ENCODE results near the gene ADD3. TPM values are rescaled to one million over a fixed set of nuclear protein-coding genes. Genes with fewer than 3 reads are reported as not detected.

Gene ADD3
- total and polyA plus RNA-seq, 8 donors = 31.9 to 83.3 (median 47.2) TPM

DNA sequence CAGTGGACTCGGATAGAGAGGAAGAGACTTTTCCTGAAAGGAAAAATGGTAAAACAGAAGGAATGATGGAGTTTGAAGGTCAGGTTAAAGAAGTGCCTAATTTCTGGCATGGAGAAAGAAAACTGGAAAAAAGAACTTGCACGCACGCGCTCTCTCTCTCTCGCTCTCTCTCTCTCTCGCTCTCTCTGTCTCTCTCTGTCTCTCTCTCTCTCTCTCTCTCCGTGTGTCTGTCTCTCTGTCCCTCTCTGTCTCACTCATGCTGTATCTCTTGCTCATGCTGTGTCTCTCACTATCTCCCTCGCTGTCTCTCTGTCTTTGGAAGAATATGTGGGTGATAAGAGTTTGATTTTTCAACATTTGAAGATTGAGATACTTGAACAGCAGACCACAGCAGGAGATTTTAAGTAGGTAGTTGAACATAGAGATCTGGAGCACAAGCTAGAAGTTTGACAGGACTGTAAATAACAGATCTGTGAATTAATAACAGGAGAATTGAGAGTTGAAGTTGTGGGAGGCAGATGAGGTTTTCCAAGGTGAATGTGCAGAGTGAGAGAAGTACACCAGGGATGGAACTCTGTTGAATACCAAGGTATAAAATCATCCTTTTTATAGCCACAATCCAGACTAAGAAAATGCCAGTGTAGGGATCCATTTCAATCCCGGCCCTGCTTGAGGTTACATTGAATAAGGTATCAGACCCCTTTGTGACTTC, 33.1 kb downstream of the ADD3 start:
- ATAC-seq = peak in 3 of 4 donors; percentile 28 to 44 (median 41)
- DNase-seq = no peak
- no peak for FAIRE-seq

DNA sequence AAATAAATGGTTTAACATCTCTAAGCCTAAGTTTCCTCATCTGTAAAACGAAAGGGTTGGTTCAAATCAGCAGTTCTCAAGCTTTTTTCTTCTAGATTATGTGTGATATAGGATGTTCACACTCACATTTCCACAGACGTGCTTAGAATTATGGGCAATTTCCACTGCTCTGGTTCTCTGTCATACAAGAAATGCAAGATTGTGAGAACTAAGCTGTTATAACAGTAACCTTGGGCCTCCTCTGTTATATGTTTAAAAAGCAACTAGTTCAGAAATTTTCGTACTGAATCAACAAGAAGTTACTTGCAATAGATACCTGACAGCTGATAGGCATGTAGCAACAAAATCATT, 33.7 kb downstream of the ADD3 start:
- ATAC-seq (peak in 2 of 4 donors; percentile 9 to 11), FAIRE-seq (no peak), DNase-seq (no peak)
- WGBS, 2 donors = 26 to 27% methylated on average over 3 of the region's 3 CpGs
- H3K27me3 ChIP-seq = no peaks in the 10 kb centered on the region
- TF ChIP-seq, protein P1, sequence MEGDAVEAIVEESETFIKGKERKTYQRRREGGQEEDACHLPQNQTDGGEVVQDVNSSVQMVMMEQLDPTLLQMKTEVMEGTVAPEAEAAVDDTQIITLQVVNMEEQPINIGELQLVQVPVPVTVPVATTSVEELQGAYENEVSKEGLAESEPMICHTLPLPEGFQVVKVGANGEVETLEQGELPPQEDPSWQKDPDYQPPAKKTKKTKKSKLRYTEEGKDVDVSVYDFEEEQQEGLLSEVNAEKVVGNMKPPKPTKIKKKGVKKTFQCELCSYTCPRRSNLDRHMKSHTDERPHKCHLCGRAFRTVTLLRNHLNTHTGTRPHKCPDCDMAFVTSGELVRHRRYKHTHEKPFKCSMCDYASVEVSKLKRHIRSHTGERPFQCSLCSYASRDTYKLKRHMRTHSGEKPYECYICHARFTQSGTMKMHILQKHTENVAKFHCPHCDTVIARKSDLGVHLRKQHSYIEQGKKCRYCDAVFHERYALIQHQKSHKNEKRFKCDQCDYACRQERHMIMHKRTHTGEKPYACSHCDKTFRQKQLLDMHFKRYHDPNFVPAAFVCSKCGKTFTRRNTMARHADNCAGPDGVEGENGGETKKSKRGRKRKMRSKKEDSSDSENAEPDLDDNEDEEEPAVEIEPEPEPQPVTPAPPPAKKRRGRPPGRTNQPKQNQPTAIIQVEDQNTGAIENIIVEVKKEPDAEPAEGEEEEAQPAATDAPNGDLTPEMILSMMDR (IDR thresholded peaks at IDR 0.05) = no peak
- H3K36me3 ChIP-seq = no peaks in the 10 kb centered on the region
- H3K4me1 ChIP-seq = peaks cover 38 to 48% (median 38%) of the 10 kb centered on the region in 3 donors
- H3K4me3 ChIP-seq = no peak overlapping the region
- intact Hi-C loops (cut with DNase I) = no loop called here
- peak overlapping the region in 1 of 4 donors; percentile 2 for H3K27ac ChIP-seq
- H3K9me3 ChIP-seq = no peaks in the 10 kb centered on the region

More for the DNA sequence above, 33.1 kb downstream of the ADD3 start:
- Histone ChIP-seq H3K36me3 (no peaks in the 10 kb centered on the region), H3K9me3 (no peaks in the 10 kb centered on the region), H3K27ac (peak overlapping the region in 1 of 4 donors; percentile 2), H3K4me3 (no peak overlapping the region), H3K27me3 (no peaks in the 10 kb centered on the region), H3K4me1 (peaks cover 38 to 48% (median 38%) of the 10 kb centered on the region in 3 donors)
- intact Hi-C loops (cut with DNase I) = no loop called here
- TF ChIP-seq, protein P1 (IDR thresholded peaks at IDR 0.05) = no peak
- 64 to 74% methylated on average over 9 of the region's 9 CpGs for WGBS, 2 donors

DNA sequence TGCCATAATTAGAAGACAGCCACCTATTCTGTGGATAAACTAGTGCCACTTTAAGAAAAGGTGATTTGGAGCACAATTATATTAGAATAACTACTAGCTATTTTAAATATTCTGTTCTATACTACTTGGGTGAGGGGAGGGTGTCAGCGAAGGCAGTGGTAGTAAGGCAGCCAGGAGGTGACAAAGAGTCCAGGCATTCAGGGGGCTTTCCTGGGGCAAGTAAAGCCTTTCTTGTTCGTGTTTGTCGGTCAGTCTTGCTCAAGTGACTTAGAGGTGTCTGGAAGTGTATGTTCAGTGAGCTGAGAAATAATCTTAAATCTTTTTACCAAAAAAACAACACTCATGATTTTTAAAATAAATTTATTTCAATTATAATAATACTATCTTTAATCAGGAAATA, 34.4 kb downstream of the ADD3 start:
- DNase-seq = no peak
- peak overlapping the region in 1 of 4 donors; percentile 29 for H3K27ac ChIP-seq

DNA sequence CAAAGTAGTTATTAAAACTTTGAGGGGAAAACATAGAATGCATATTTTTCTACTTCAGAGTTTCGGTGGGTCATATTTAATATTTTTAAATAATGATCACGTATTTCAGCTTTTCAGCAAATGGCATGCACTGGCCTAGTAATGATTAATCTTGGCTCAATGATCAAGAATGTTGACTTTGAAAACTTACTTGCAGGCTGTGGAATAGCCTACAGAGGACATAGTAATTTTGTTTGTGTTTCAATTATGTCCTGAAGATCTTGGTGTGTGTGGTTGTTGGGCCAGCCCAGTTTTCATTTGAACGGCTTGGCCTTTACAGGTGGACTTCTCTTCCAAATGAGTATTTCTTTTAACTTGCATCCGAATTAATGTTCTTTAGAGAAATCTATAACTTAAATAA, 35.1 kb downstream of the ADD3 start:
- Histone ChIP-seq H3K9me3 (no peaks in the 10 kb centered on the region), H3K4me1 (peaks cover 38 to 48% (median 38%) of the 10 kb centered on the region in 3 donors), H3K4me3 (no peak overlapping the region), H3K27me3 (no peaks in the 10 kb centered on the region), H3K27ac (peak overlapping the region in 1 of 4 donors; percentile 29), H3K36me3 (no peaks in the 10 kb centered on the region)
- TF ChIP-seq, protein P1 (IDR thresholded peaks at IDR 0.05) = no peak
- FAIRE-seq (no peak), ATAC-seq (peak; percentile 59 to 77 (median 64)), DNase-seq (no peak)
- intact Hi-C loops (cut with DNase I) = no loop called here
- WGBS, 2 donors = 22 to 28% methylated on average over 4 of the region's 4 CpGs

More for the DNA sequence above, 34.4 kb downstream of the ADD3 start:
- no peaks in the 10 kb centered on the region for H3K9me3 ChIP-seq
- FAIRE-seq (no peak), ATAC-seq (peak in 2 of 4 donors; percentile 29 to 40)
- TF ChIP-seq, protein P1 (IDR thresholded peaks at IDR 0.05) = no peak
- no peaks in the 10 kb centered on the region for H3K27me3 ChIP-seq
- intact Hi-C loops (cut with DNase I) = no loop called here
- peaks cover 38 to 48% (median 38%) of the 10 kb centered on the region in 3 donors for H3K4me1 ChIP-seq
- no peaks in the 10 kb centered on the region for H3K36me3 ChIP-seq
- 51 to 62% methylated on average over 3 of the region's 3 CpGs for WGBS, 2 donors
- H3K4me3 ChIP-seq = no peak overlapping the region

DNA sequence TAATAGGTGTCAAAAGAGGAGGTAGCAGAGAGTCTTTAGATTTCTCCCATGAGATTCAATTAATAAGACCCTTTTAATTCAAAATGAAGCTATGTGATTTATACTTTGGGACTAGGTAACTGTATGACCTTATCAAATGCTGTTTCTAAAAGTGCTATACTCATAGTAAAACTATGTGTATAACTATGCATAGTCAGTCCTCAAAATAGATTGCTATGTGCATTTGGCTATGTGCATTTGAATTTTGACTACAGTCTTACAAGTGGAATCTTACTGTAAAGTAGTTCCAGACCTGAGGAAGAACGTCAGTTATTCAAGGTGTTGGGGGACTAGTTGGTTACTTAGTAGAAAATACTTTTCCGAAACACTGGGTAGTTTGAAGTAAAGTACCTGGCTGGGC, 36.9 kb downstream of the ADD3 start:
- FAIRE-seq = no peak
- no peak for DNase-seq
- Histone ChIP-seq H3K9me3 (no peaks in the 10 kb centered on the region), H3K4me1 (peaks cover 33 to 39% (median 36%) of the 10 kb centered on the region in 3 donors), H3K4me3 (no peak overlapping the region), H3K36me3 (no peaks in the 10 kb centered on the region), H3K27me3 (no peaks in the 10 kb centered on the region), H3K27ac (no peak overlapping the region)
- 97% methylated on average over 2 of the region's 2 CpGs for WGBS, 2 donors
- intact Hi-C loops (cut with DNase I) = no loop called here
- TF ChIP-seq, protein P1 (IDR thresholded peaks at IDR 0.05) = no peak
- ATAC-seq = no peak

Data from pancreas (tissue), 10 donors.